Rectal smooth muscle tissue (tissue), 1 donor: Measurements from ENCODE around the gene ACAP1.
"Not testable (repeated sequence)": the region's sequence is repeated elsewhere in the genome, so short reads cannot be mapped to it uniquely, and the experiment has no call there.

Source experiments
- H3K27ac ChIP-seq: one replicate; pipeline ENCODE4 v1.7.0; 2013; ENCODE audit warnings: low read depth, low read length, inconsistent platforms
- H3K27me3 ChIP-seq: one replicate; pipeline ENCODE4 v1.7.0; 2013; ENCODE audit warnings: low read length; ENCODE audit not compliant: control insufficient read depth, insufficient read depth
- H3K36me3 ChIP-seq: one replicate; pipeline ENCODE4 v1.7.0; 2013; ENCODE audit warnings: low read length; ENCODE audit not compliant: control insufficient read depth, insufficient read depth
- H3K4me1 ChIP-seq: one replicate; pipeline ENCODE4 v1.7.0; 2013; ENCODE audit warnings: low read length; ENCODE audit not compliant: control insufficient read depth, insufficient read depth
- H3K4me3 ChIP-seq: one replicate; pipeline ENCODE4 v1.7.0; 2013; ENCODE audit warnings: low read length
- H3K9ac ChIP-seq: one replicate; pipeline ENCODE4 v1.7.0; 2013; ENCODE audit warnings: low read length

ACAP1 gene

DNA sequence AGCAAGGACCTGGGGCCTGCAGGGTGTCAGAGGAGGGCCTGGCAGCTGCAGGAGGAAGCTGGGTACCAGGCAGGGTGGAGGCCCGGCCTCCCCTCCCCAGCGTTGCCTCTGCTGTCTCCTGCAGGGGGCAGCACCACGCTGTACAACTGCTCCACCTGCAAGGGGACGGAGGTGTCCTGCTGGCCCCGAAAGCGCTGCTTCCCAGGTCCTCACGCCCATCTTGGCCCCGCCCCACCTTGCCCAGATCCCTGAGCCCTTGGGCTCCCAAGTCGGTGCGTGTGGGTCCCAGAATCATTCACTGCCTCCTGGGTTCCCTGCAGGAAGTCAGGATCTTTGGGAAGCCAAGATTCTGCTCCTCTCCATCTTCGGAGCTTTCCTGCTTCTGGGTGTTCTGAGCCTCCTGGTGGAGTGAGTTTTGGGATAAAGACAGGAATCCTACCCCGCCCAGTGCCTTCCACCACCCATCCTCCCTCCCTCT lies 19.8 kb downstream of the ACAP1 start:
- H3K9ac ChIP-seq, result no peak overlapping the region
- peaks cover 4% of the 10 kb centered on the region for H3K4me1 ChIP-seq
- no peaks in the 10 kb centered on the region for H3K36me3 ChIP-seq
- peak overlapping the region; percentile 36 for H3K4me3 ChIP-seq
- no peaks in the 10 kb centered on the region for H3K27me3 ChIP-seq
- peak overlapping the region; percentile 15 for H3K27ac ChIP-seq

DNA sequence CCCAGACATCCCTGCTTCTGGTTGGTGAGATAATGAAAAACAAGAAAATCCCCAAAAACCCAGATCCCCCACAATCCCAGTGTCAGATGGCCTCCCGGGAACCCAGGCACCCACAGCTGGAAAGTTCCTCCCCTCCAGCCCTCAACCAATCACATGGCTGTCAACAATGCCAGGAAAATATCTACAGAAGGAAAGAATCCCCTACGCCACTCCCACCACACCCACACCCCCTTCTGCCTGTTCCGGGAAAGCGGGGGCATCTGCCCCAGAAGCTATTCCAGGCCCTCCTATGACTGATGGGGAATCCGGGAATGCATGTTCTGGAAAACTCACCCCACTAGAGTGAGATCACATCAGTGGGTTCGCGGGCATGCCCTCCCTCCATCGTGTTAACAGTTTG lies 20.4 kb downstream of the ACAP1 start:
- H3K27me3 ChIP-seq, result no peaks in the 10 kb centered on the region
- H3K4me1 ChIP-seq, result peaks cover 4% of the 10 kb centered on the region
- H3K9ac ChIP-seq, result no peak overlapping the region
- H3K27ac ChIP-seq, result peak overlapping the region; percentile 57
- H3K4me3 ChIP-seq, result no peak overlapping the region
- H3K36me3 ChIP-seq, result no peaks in the 10 kb centered on the region

DNA sequence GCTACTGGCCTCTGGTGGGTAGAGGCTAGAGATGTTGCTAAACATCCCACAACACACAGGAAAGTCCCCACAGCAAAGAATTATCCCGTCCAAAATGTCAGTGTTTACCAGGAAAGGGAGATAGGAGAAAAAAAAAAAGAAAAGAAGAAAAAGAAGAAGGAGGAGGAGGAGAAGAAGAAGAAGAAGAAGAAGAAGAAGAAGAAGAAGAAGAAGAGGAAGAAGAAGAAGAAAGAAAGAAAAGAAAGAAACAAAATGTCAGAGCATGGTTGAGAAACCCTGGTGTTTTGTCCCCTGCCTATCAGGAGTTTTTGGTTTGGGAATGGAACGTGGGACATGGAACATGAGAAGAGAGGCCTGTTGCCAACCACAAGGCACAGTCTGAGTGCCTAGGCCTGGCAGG lies 21.1 kb downstream of the ACAP1 start:
- H3K9ac ChIP-seq, result no peak overlapping the region

DNA sequence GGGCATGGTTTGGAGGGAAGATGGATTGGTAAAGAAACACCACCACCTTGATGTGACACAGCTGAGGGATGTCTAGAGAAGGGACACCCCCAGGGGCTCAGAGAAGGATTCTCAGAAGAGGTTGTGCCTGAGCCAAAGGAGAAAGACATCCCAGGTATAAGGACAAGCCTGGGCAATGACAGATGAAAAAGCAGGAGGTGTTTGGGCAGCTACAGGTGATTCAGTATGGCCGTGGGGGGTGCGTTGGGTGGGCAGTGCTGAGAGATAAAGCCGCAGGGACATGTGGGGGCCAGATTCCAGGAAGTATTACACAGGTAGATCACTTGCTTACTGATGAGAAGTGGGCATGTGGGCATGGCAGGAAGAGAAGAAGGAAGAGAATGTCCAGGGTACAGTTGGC lies 25.6 kb downstream of the ACAP1 start:
- H3K27me3 ChIP-seq, result no peaks in the 10 kb centered on the region
- no peak overlapping the region for H3K27ac ChIP-seq
- H3K9ac ChIP-seq, result no peak overlapping the region
- no peak overlapping the region for H3K4me3 ChIP-seq
- no peaks in the 10 kb centered on the region for H3K4me1 ChIP-seq
- no peaks in the 10 kb centered on the region for H3K36me3 ChIP-seq

More for the DNA sequence above, 21.1 kb downstream of the ACAP1 start:
- Histone ChIP-seq H3K4me3 (no peak overlapping the region), H3K27me3 (no peaks in the 10 kb centered on the region), H3K36me3 (no peaks in the 10 kb centered on the region), H3K4me1 (peaks cover 4% of the 10 kb centered on the region), H3K27ac (peak overlapping the region; percentile 57)

DNA sequence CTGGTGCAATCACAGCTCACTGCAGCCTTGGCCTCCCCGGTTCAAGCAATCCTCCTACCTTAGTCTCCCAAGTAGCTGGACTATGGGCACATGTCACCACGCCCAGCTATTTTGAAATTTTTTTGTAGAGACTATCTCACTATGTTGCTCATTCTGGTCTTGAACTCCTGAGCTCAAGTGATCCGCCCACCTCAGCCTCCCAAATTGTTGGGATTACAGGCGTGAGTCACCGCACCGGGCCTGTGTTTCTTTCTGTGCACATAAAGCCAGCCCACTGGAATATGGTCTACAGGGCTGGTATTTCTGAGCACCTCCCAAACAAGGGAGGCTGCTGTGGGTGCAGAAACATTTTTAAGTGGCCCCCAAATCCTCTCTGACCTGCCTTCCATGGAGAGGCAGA lies 27.0 kb downstream of the ACAP1 start:
- Histone ChIP-seq H3K4me3 (no peak overlapping the region), H3K4me1 (no peaks in the 10 kb centered on the region), H3K27me3 (no peaks in the 10 kb centered on the region), H3K36me3 (no peaks in the 10 kb centered on the region), H3K27ac (no peak overlapping the region), H3K9ac (no peak overlapping the region)

DNA sequence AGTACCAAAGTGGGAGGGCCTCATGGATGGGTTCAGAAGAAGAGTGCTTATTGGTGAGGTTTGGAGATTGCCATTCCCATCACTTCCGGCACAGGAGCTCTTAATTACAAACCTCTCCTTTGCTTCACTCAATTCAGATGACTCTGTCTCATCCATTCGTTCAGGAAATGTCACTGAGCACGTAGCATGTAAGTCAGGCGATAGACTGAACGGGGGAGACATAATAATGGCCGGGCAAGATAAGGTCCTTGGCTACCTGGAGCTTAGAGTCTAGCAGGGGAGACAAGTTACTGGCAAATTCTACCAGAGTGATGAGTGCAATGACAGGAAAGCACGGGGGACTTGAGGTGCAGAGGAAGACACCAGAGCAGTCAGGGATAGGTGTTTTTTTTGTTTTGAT lies 29.6 kb downstream of the ACAP1 start:
- H3K9ac ChIP-seq, H3K36me3 ChIP-seq, H3K4me1 ChIP-seq, H3K4me3 ChIP-seq, H3K27ac ChIP-seq, H3K27me3 ChIP-seq: not testable (repeated sequence)

DNA sequence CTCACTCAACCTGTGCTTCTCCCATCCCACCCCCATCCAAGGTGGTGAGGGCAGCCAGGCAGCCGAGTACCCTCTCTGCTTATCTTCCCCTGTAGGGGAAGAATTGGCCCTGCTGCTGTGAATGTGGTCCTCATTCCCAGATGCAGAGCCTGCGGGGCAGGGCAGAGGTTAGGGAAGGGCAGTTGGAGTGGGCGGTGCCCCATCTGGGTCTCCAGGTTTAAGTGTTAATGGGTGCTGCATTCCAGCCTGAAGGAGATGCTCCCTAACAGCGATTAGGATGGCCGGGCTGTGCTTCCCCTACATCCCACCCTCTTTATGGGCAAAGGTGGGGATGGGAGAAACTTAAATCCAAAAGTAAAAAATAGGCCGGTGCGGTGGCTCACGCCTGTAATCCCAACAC lies 30.8 kb downstream of the ACAP1 start:
- Histone ChIP-seq H3K27ac (no peak overlapping the region), H3K4me1 (no peaks in the 10 kb centered on the region), H3K27me3 (no peaks in the 10 kb centered on the region), H3K4me3 (no peak overlapping the region), H3K9ac (no peak overlapping the region), H3K36me3 (no peaks in the 10 kb centered on the region)

DNA sequence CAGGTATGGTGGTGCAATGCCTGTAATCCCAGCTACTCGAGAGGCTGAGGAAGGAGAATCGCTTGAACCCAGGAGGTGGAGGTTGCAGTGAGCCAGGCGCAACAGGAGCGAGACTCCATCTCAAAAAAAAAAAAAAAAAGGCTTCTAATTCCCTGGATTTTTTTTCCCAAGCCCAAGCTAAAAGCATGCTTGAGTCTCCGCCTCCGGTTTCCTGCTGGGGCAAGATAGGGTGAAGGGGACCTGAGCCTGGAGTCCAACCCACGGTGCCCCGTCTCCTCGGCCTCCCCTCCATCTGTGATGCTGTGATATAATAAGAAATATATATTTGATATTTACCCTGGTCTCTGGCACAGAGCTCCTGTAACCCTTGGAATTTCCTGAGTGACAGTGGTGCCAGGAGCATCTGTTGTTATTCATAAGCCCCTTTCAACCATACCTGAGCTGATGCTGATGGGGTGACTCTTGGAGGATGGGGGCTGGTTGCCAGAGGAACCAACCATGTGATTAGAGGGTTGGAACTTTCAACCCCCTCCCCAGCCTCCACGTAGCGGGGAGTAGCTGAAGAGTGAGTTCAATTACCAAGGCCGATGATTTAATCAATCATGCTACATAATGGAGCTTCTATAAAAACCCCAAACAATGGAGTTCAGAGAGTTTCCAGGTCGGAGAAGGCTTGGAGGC lies 31.7 kb downstream of the ACAP1 start:
- no peak overlapping the region for H3K27ac ChIP-seq
- no peaks in the 10 kb centered on the region for H3K36me3 ChIP-seq
- H3K9ac ChIP-seq, result no peak overlapping the region
- H3K27me3 ChIP-seq, result no peaks in the 10 kb centered on the region
- H3K4me1 ChIP-seq, result no peaks in the 10 kb centered on the region
- H3K4me3 ChIP-seq, result no peak overlapping the region

DNA sequence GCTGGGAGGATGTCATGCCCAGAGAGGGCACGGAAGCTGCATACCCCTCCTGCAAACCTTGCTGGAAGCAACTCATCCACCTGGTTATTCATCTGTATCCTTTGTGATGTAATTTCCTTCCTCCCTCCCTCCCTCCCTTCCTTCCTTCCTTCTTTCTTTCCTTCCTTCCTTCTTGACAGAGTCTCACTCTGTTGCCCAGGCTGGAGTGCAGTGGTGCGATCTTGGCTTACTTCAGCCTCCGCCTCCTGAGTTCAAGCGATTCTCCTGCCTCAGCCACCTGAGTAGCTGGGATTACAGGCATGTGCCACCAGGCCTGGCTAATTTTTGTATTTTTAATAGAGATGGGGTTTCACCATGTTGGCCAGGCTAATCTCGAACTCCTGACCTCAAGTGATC lies 32.3 kb downstream of the ACAP1 start:
- not testable (repeated sequence) for H3K4me1 ChIP-seq, H3K27ac ChIP-seq, H3K36me3 ChIP-seq, H3K9ac ChIP-seq, H3K4me3 ChIP-seq, H3K27me3 ChIP-seq

DNA sequence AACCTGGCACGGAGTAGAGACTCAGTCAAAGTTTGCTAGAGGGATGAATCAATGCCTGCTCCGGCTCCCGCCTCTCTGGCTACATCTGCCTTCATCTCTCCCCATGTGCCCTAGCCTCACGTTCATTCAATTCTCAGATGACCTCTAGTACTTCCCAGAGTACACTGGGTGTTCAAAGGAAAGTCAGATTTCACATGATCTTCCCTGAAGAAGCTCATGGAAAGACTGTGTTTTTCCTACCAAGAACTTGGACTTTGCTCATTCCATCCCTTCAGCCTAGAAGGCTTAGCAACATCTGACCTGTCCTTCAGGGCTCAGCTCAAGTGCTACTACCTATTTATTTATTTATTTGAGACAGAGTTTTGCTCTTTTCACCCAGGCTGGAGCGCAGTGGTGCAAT lies 33.5 kb downstream of the ACAP1 start:
- no peak overlapping the region for H3K4me3 ChIP-seq
- no peak overlapping the region for H3K9ac ChIP-seq

DNA sequence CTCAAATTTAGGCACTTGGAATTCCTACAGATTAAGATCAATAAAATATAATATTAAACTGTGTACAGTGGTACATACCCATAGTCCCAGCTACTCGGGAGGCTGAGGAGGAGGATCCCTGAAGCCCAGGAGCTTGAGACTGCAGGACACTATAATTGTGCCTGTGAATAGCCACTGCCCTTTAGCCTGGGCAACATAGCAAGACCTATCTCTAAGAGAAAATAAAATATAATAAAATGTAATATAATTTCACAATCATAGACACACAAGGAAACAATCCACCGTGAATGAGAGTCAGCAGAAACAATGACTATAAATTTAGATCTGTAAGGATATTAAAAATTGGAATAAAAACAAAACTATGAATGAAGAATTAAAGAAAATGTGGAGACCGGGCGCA lies 34.5 kb downstream of the ACAP1 start:
- no peak overlapping the region for H3K4me3 ChIP-seq
- H3K9ac ChIP-seq, result no peak overlapping the region
- H3K27ac ChIP-seq, result no peak overlapping the region
- H3K4me1 ChIP-seq, result no peaks in the 10 kb centered on the region
- H3K27me3 ChIP-seq, result no peaks in the 10 kb centered on the region
- H3K36me3 ChIP-seq, result no peaks in the 10 kb centered on the region

More for the DNA sequence above, 33.5 kb downstream of the ACAP1 start:
- no peaks in the 10 kb centered on the region for H3K4me1 ChIP-seq
- no peaks in the 10 kb centered on the region for H3K36me3 ChIP-seq
- H3K27ac ChIP-seq, result no peak overlapping the region
- H3K27me3 ChIP-seq, result no peaks in the 10 kb centered on the region

DNA sequence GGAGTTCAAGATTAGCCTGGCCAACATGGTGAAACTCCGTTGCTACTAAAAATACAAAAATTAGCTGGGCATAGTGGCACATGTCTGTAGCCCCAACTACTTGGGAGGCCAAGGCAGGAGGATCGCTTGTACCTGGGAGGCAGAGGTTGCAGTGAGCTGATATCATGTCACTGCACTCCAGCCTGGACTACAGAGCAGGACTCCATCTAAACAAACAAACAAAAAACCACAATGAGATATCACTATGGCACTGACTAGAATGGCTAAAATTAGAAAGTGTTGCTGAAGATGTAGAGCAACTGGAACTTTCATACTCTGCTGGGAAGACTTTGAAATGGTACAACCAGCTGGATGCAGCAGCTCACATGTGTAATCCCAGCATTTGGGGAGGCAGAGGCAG lies 38.0 kb downstream of the ACAP1 start:
- Histone ChIP-seq H3K36me3 (no peaks in the 10 kb centered on the region), H3K9ac (no peak overlapping the region), H3K4me3 (no peak overlapping the region), H3K27ac (no peak overlapping the region), H3K4me1 (no peaks in the 10 kb centered on the region), H3K27me3 (no peaks in the 10 kb centered on the region)

DNA sequence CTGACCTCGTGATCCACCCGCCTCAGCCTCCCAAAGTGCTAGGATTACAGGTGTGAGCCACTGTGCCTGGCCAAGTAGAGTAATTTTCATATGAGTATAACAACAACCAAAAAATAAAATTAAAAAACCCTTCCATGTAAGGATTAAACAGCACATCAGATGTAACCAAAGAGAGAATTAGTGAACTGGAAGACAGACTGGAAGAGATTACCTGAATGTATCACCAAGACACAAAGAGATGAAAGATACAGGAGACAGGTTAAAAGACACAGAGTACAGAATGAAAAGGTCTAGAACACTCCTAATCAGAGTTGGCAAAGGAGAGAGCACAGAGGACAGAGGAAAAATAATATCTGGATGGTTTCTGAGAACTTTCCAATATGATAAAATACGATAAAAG lies 42.8 kb downstream of the ACAP1 start:
- Histone ChIP-seq H3K4me1 (peaks cover 13% of the 10 kb centered on the region), H3K36me3 (no peaks in the 10 kb centered on the region), H3K9ac (no peak overlapping the region), H3K4me3 (no peak overlapping the region), H3K27ac (no peak overlapping the region), H3K27me3 (no peaks in the 10 kb centered on the region)
